ENCODE data around the gene DAPL1. TPM values are rescaled to one million over a fixed set of nuclear protein-coding genes. Genes with fewer than 3 reads are reported as not detected.

DAPL1 gene
- total and polyA plus RNA-seq, 10 of the 15 experiments (the other 5 are each of a cell fraction or from before 2014, with no cell fraction given), result not detected

- intact Hi-C loops (cut with micrococcal nuclease; ENCODE audit: unreplicated experiment) (loop anchor here (10.0 kb wide), 2 partner anchors 982 to 1262 kb away; no protein-coding TSS in a partner anchor), in situ Hi-C loops (cut with MboI) (loop anchor here (25.0 kb wide), 1 partner anchor 1469 kb away; no protein-coding TSS in a partner anchor)
- no peaks in the 10 kb centered on the region for H3K9me3 ChIP-seq (replicated peaks; ENCODE audit: control insufficient read depth, insufficient read depth, low read length)
- no peak overlapping the region for H2AFZ ChIP-seq (ENCODE audit: control insufficient read depth, low read depth, low read length)
- SMC1A ChIA-PET (ENCODE audit: uncharacterized antibody, unreplicated experiment), result no interaction called here
- no peaks in the 10 kb centered on the region for H3K4me1 ChIP-seq (ENCODE audit: control insufficient read depth, insufficient read depth, low read length)
- WGBS (ENCODE audit: insufficient coverage, insufficient replicate concordance, low lambda C conversion rate, missing lambda C conversion rate), result 82% methylated on average over 8 of the region's 8 CpGs
- CTCF ChIA-PET, result interaction anchor here (1.2 to 8.2 kb wide), 3 partner anchors 21 to 734 kb away, joined by 4 to 92 read pairs (median 8); no protein-coding TSS in a partner anchor
- RAD21 ChIA-PET (ENCODE audit: unreplicated experiment), result no interaction called here
- no peak overlapping the region for H3K4me3 ChIP-seq
- DNase-seq (ENCODE audit: low read depth, low spot score) (no peak), FAIRE-seq (no peak), ATAC-seq (no peak)
- no TSS peak for BruUV-seq (replicated peaks)
- no peak overlapping the region for H3K27ac ChIP-seq (ENCODE audit: control insufficient read depth, insufficient read depth)
- H3K36me3 ChIP-seq (ENCODE audit: control insufficient read depth in 2 of 2, insufficient read depth in 2 of 2, low read length in 1 of 2), result no peaks in the 10 kb centered on the region
- H3K79me2 ChIP-seq (ENCODE audit: control insufficient read depth, insufficient read depth, low read length), result no peaks in the 10 kb centered on the region
- H4K20me1 ChIP-seq (ENCODE audit: control insufficient read depth, insufficient read depth), result no peaks in the 10 kb centered on the region
- no peak overlapping the region for H3K9ac ChIP-seq (ENCODE audit: control insufficient read depth, insufficient read depth, low read length)
- H3K27me3 ChIP-seq (replicated peaks in 1 of 2; ENCODE audit: control insufficient read depth in 2 of 2, insufficient read depth in 2 of 2, low read length in 1 of 2), result no peaks in the 10 kb centered on the region
- POLR2A ChIA-PET, result no interaction called here
- H3K4me2 ChIP-seq (ENCODE audit: control insufficient read depth, insufficient read depth), result no peak overlapping the region
- TF ChIP-seq IKZF1 (conservative IDR thresholded peaks at IDR 0.05), result no peak
- no peak for TF ChIP-seq RAD51 (IDR thresholded peaks at IDR 0.05)
- TF ChIP-seq BHLHE40 (IDR thresholded peaks at IDR 0.05; ENCODE audit: borderline replicate concordance in 1 of 2, low read depth in 2 of 2, low read length in 1 of 2), result no peak
- no peak for TF ChIP-seq RBBP5 (conservative IDR thresholded peaks at IDR 0.05)
- no peak for TF ChIP-seq RAD21 (IDR thresholded peaks at IDR 0.05; ENCODE audit: insufficient read depth, low read depth, low read length)
- no peak for TF ChIP-seq RB1 (IDR thresholded peaks at IDR 0.05; ENCODE audit: borderline replicate concordance)
- no peak for TF ChIP-seq ASH2L (IDR thresholded peaks at IDR 0.05; ENCODE audit: borderline replicate concordance, low read depth)
- TF ChIP-seq SRF (IDR thresholded peaks at IDR 0.05; ENCODE audit: low read depth in 2 of 2, low read length in 2 of 2), result no peak
- no peak for TF ChIP-seq ZNF217 (IDR thresholded peaks at IDR 0.05)
- TF ChIP-seq E2F8 (IDR thresholded peaks at IDR 0.05; ENCODE audit: low read depth, partially characterized antibody), result no peak
- TF ChIP-seq YBX1 (IDR thresholded peaks at IDR 0.05), result no peak
- no peak for TF ChIP-seq EP300 (IDR thresholded peaks at IDR 0.05; ENCODE audit: borderline replicate concordance in 1 of 2, control insufficient read depth in 1 of 2, low read depth in 2 of 2, low read length in 2 of 2)
- no peak for TF ChIP-seq PAX5 (IDR thresholded peaks at IDR 0.05; ENCODE audit: borderline replicate concordance, low read depth, low read length)
- TF ChIP-seq, protein P1, sequence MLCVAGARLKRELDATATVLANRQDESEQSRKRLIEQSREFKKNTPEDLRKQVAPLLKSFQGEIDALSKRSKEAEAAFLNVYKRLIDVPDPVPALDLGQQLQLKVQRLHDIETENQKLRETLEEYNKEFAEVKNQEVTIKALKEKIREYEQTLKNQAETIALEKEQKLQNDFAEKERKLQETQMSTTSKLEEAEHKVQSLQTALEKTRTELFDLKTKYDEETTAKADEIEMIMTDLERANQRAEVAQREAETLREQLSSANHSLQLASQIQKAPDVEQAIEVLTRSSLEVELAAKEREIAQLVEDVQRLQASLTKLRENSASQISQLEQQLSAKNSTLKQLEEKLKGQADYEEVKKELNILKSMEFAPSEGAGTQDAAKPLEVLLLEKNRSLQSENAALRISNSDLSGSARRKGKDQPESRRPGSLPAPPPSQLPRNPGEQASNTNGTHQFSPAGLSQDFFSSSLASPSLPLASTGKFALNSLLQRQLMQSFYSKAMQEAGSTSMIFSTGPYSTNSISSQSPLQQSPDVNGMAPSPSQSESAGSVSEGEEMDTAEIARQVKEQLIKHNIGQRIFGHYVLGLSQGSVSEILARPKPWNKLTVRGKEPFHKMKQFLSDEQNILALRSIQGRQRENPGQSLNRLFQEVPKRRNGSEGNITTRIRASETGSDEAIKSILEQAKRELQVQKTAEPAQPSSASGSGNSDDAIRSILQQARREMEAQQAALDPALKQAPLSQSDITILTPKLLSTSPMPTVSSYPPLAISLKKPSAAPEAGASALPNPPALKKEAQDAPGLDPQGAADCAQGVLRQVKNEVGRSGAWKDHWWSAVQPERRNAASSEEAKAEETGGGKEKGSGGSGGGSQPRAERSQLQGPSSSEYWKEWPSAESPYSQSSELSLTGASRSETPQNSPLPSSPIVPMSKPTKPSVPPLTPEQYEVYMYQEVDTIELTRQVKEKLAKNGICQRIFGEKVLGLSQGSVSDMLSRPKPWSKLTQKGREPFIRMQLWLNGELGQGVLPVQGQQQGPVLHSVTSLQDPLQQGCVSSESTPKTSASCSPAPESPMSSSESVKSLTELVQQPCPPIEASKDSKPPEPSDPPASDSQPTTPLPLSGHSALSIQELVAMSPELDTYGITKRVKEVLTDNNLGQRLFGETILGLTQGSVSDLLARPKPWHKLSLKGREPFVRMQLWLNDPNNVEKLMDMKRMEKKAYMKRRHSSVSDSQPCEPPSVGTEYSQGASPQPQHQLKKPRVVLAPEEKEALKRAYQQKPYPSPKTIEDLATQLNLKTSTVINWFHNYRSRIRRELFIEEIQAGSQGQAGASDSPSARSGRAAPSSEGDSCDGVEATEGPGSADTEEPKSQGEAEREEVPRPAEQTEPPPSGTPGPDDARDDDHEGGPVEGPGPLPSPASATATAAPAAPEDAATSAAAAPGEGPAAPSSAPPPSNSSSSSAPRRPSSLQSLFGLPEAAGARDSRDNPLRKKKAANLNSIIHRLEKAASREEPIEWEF (IDR thresholded peaks at IDR 0.05; ENCODE audit: insufficient replicate concordance, low read depth, low read length), result no peak
Observed at GRCh38 chr2:158756331-158756730, 38.8 kb upstream of the DAPL1 start.

Measured in GM12878 (cell line).